Measurements from ENCODE around the gene LSM4. TPM values are rescaled to one million over a fixed set of nuclear protein-coding genes. Genes with fewer than 3 reads are reported as not detected.

Gene LSM4
- total and polyA plus RNA-seq, 2 of the 13 experiments (the other 11 are each of a cell fraction or from before 2014, with no cell fraction given) = 65.8 to 166 TPM

GRCh38 chr19:18340190-18340989, 17.5 kb upstream of the LSM4 start, which contains the start of gene PGPEP1 (continued):
- TF ChIP-seq ZNF710 (CRISPR knock-in tag; IDR thresholded peaks at IDR 0.05; ENCODE audit: borderline replicate concordance) = no peak
- peak; percentile 61; the same call in 1 of the 2 replicates for TF ChIP-seq TOPORS (CRISPR knock-in tag; IDR thresholded peaks at IDR 0.05)
- TF ChIP-seq YEATS4 (CRISPR knock-in tag; IDR thresholded peaks at IDR 0.05; ENCODE audit: borderline replicate concordance) = peak; percentile 3; the same call in 1 of the 2 replicates
- TF ChIP-seq, protein P1, sequence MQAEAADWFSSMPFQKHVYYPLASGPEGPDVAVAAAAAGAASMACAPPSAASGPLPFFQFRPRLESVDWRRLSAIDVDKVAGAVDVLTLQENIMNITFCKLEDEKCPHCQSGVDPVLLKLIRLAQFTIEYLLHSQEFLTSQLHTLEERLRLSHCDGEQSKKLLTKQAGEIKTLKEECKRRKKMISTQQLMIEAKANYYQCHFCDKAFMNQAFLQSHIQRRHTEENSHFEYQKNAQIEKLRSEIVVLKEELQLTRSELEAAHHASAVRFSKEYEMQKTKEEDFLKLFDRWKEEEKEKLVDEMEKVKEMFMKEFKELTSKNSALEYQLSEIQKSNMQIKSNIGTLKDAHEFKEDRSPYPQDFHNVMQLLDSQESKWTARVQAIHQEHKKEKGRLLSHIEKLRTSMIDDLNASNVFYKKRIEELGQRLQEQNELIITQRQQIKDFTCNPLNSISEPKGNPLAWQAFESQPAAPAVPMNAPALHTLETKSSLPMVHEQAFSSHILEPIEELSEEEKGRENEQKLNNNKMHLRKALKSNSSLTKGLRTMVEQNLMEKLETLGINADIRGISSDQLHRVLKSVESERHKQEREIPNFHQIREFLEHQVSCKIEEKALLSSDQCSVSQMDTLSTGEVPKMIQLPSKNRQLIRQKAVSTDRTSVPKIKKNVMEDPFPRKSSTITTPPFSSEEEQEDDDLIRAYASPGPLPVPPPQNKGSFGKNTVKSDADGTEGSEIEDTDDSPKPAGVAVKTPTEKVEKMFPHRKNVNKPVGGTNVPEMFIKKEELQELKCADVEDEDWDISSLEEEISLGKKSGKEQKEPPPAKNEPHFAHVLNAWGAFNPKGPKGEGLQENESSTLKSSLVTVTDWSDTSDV (CRISPR knock-in tag; IDR thresholded peaks at IDR 0.05) = 0 out of 2 replicates have a peak, but pooled peaks have one; percentile 49
- TF ChIP-seq RCOR2 (CRISPR knock-in tag; IDR thresholded peaks at IDR 0.05) = peak; percentile 95
- TF ChIP-seq FOXO1 (CRISPR knock-in tag; IDR thresholded peaks at IDR 0.05) = no peak; the same call in none of the 2 replicates
- TF ChIP-seq, protein P2, sequence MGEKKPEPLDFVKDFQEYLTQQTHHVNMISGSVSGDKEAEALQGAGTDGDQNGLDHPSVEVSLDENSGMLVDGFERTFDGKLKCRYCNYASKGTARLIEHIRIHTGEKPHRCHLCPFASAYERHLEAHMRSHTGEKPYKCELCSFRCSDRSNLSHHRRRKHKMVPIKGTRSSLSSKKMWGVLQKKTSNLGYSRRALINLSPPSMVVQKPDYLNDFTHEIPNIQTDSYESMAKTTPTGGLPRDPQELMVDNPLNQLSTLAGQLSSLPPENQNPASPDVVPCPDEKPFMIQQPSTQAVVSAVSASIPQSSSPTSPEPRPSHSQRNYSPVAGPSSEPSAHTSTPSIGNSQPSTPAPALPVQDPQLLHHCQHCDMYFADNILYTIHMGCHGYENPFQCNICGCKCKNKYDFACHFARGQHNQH (CRISPR knock-in tag; IDR thresholded peaks at IDR 0.05) = 0 out of 2 replicates have a peak, but pooled peaks have one; percentile 9
- peak; percentile 48; the same call in 1 of the 2 replicates for TF ChIP-seq HBP1 (CRISPR knock-in tag; IDR thresholded peaks at IDR 0.05; ENCODE audit: low read depth)
- 0 out of 2 replicates have a peak, but pooled peaks have one; percentile 12 for TF ChIP-seq THAP11 (CRISPR knock-in tag; IDR thresholded peaks at IDR 0.05)
- TF ChIP-seq ZNF563 (CRISPR knock-in tag; IDR thresholded peaks at IDR 0.05) = peak; percentile 5; the same call in 1 of the 2 replicates
- TF ChIP-seq HES4 (CRISPR knock-in tag; IDR thresholded peaks at IDR 0.05; ENCODE audit: borderline replicate concordance) = peak; percentile 27; the same call in 1 of the 2 replicates
- TF ChIP-seq AGO2 (optimal IDR thresholded peaks at IDR 0.05; ENCODE audit: low read depth, low read length) = peak; percentile 82
- TF ChIP-seq TBP (CRISPR knock-in tag; IDR thresholded peaks at IDR 0.05) = no peak
- TF ChIP-seq YY1 (IDR thresholded peaks at IDR 0.05; ENCODE audit: insufficient read depth, insufficient replicate concordance, low read depth, low read length) = peak; percentile 36
- no peak; the same call in 1 of the 2 replicates for TF ChIP-seq ZNF891 (CRISPR knock-in tag; IDR thresholded peaks at IDR 0.05)
- peak; percentile 69; the same call in 1 of the 2 replicates for TF ChIP-seq SIN3A (IDR thresholded peaks at IDR 0.05; ENCODE audit: borderline replicate concordance, low read depth, low read length)
